ENCODE results near the gene PDX1. TPM values are rescaled to one million over a fixed set of nuclear protein-coding genes. Genes with fewer than 3 reads are reported as not detected.

The PDX1 gene
- total and polyA plus RNA-seq, 5 donors from 2014 or later = not detected

Other genes starting within 250 kb of the PDX1 start
- gene GSX1, start 127.5 kb upstream of the PDX1 start, total RNA-seq = not detected
- not detected for gene GSX1, start 127.5 kb upstream of the PDX1 start, polyA plus RNA-seq
- gene CDX2, start 49.3 kb downstream of the PDX1 start, total RNA-seq = not detected
- gene CDX2, start 49.3 kb downstream of the PDX1 start, polyA plus RNA-seq = not detected
- gene URAD, start 68.7 kb downstream of the PDX1 start, total RNA-seq = not detected
- gene URAD, start 68.7 kb downstream of the PDX1 start, polyA plus RNA-seq = not detected
- 0.39 TPM for gene FLT3, start 180.6 kb downstream of the PDX1 start, total RNA-seq
- gene FLT3, start 180.6 kb downstream of the PDX1 start, polyA plus RNA-seq = not detected
- 81.4 TPM for gene PAN3, start 218.5 kb downstream of the PDX1 start, total RNA-seq
- 1 to 10 TPM; 3.1 to 4.6 (median 3.5) TPM for gene PAN3, start 218.5 kb downstream of the PDX1 start, polyA plus RNA-seq

Data from CD4-positive, CD25-positive, alpha-beta regulatory T cell (primary cell).